GM19395 (cell line): ENCODE measurements around the gene KDM2B.

Source experiments
- ATAC-seq: cut with Tn5 transposase; IDR thresholded peaks from one replicate; pipeline ENCODE4 v1.9.1; 2021; ENCODE audit warnings: mild to moderate bottlenecking, moderate library complexity; ENCODE audit not compliant: unreplicated experiment

Gene KDM2B

DNA sequence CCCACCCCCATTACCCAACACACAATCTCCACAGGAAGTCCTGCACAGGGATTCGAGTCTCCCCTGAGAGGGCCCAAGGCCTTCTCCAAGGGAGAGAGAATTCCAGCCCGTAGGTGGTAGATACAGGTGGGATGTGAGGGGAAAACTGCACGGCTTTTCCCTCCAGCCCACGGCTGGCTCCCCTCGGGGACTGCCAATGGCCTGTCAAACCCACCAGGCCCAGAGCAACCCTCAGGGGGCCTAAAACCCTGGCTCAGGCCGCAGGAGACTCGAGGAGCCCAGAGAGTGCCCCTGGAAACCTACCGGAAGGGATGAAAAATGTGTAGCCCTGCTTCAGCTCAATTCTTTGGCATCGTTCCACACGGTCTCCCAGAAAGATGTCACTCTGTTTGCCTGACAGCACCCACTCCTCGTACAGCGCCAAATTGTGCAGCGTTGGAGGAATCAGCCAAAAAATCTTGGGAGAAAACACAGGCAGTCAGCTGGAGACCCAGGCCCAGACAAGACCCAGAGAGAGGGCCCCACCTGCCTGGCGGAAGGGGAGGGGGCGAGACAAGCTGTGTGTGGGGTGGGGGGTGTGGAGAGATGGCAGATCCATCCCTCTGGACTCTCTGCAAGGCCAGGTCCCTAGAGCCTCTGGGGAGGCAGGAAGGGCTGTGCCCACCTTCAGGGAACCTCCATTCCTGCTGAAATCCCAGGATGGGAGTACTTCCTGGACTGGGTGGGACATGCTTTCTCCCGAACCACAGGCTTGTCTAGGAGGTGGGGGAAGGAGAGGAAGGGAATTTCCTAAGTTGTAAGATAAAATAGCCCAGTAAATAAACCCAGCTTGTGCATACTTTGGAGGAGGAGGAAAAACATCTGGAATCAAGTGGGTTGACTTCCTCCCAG is 48.1 kb downstream of the KDM2B start:
- no peak for ATAC-seq

DNA sequence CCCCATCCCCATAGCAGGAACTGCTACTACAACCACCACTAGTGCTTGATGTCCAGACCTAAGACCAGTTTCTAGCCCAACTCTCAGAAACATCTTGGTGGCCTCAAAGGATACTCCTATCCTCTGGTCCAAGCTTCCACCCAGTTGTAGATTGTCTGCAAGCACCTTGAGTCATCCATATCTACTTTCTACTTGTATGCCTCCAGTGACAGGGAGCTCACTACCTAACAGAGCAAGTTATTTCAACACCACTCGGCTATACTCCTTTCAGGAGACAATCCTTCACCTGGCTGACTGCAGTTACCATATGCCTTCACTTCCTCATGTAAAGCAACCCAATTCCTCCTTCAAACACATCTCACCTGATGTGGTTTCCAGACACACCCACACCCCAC is 49.5 kb downstream of the KDM2B start:
- ATAC-seq, result no peak

DNA sequence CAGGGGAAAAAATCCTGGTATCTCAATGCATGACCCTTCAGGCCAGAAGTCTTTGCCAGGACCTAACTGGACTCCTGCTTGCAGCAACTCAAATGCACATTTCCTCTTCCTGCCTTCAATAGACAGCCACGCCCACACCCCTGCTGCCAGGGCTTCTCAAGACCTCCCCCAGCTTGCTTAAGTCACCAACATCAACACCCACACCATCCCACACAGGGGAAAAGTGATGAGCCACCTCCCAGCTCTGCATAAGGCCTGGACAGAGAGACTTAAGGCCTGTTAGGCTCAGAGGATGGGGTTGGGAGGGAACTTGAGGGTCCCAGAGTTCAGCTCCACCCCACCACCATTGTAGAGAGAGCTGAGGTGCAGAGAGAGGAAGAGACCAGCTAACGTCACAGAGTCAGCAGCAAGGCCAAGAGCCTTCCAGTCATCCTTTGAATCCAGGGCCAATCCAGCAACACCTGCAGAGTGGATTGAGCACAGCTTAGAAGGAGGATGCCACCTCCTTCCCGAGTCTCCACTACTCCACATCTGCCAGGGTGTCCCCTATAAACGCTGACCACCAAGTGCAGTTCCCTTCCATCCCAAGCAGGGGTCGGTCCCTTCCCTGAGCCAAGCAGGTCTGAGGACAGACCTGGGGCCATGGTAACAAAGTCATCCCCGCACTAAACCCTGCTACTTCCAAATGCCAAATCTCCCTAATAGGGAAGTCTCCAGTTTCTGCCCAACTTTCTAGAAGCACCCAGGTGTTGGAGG is 50.0 kb downstream of the KDM2B start:
- peak; percentile 52 for ATAC-seq

DNA sequence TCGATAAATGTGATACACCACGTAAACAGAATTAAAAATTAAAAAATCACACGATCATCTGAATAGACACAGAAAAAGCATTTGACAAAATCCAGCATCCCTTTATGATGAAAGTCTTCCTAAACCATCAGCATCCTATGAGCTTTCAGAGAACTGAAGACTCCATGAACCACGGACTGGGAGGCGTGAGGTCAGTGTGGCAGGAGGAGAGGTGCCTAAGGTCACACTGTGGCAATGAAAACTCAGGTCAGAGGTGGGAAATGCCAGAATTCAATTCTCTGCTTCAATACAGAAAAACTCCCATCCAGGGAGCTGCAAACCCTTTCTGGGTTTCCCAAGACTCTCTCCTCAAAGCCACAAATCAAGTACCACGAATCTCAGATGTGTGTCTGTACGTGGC is 51.6 kb downstream of the KDM2B start:
- no peak for ATAC-seq

DNA sequence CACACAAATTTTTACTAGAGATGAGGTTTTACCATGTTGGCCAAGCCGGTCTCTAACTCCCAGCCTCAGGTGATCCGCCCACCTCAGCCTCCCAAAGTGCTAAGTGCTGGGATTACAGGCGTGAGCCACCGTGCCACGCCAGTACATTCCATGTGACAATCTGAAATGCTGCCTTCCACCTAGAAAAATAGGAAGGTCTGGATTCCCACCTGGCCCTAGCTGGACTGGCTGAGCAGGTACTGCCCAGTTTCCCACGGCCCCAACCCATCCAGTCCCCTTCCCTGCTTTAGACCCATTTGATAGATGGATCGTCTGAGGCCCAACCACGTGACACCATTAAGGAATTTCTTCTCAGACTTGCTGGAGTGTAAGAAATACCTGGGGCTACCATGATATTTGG is 55.4 kb downstream of the KDM2B start:
- ATAC-seq, result no peak

DNA sequence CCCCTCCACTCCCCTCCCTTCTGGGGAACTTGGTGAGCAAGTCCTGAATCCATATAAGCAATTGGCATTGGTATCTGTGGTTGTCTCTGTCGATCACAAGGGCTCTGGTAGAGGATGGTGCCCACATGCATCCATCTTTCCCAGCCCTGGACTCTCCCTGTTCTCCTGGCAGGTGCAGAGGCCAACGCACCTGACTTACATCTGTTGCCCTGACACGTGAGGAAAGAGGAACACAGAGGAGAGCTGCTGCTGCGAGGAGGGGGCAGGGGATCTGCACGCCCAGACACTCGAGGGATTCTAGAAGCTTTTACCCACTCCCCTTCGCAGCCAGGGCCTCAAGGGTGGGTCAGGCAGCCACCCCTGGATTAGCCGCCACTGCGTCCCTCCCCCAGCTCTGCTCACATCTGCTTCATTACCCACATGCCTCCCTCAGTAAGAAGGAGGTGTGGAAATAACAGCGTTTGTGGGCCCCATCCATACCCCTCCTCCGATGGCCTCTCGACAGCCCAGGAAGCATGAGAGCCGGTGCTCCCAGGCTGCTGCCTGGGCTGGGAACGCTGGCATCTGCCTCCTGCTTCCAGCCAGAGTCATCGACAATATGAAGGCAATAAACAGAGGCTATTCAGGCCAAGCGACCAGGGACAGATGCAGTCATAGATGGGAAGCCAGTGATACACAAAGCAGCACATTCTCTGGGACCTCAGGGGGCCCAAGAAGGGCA is 56.5 kb downstream of the KDM2B start:
- no peak for ATAC-seq

DNA sequence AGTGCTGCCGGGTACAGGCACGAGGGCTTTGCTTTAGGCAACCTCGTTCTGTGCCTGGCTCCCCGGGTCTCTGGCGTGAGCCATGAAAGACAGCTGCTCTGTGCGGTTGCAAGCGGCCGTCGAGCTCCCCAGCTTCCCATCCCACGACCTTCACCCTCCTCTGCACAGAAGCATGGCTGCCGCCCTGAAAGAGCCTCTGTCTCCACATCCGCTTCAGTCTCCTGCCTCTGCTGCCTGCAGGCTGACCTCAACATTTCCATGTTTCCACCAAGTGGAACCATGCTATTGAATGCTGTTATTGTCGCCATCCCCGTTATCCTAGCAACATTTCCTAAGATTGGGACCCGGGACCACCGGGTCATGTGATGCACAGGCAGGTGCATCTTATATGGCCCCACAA is 57.1 kb downstream of the KDM2B start:
- peak; percentile 61 for ATAC-seq

DNA sequence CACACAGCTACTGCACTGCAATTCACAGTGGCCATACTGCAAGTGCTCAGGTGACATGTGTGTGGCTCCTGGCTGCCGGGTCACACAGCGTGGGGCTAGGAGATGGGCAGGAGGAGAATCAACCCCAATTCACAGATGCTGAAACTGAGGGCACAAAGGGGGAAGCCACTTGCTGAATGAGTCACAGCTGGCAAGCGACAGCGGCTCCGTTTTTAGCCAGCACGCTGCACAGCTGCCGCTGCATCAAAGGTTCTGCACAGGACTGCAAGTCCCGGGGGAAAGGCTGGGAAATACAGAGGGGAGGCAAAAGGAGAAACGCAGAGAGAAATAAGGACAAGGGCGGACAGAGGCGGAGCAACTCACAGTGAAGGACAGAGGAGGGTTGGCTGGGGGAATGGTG is 57.9 kb downstream of the KDM2B start:
- peak; percentile 52 for ATAC-seq

DNA sequence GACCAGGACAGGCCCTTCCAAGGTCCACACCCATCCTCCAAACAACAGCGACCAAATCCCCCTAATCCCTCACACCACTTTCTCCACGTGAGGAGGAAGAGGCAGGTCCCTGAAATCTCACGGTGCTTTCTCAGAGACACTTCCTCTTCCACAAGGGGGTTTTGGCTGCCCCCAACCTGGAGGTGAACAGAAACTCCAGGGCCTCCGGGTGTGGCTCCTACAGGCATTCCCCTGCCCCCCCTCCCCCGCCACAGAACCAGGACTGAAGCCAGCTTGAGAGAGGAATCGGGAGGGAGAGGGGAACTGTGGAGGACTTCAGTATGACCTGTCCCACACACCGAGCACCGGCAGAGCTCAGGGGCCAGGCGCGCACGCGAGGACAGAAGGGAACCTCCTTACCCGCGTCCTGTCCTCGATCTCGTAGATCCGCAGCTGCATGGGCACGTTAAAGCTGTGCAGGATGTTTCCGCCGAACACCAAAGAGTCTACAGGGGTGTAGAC is 60.2 kb downstream of the KDM2B start:
- ATAC-seq, result no peak

DNA sequence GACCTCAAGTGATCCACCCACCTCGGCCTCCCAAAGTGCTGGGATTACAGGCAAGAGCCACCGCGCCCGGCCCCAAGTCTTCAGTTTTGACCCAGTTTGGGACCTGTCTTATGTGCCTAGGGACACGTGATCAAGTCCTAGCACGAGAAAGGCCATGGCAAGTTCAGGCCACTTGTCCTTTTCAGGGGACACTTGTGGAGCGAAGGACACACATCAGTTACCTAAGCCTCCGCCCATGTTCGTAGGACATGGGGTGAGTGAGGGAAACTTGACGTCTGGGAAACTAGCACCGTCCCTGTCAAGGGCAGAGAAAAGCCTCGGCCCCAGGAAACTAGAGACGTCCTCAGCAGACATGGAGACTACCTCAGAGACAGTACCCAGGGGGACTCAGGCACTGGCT is 60.7 kb downstream of the KDM2B start:
- no peak for ATAC-seq

DNA sequence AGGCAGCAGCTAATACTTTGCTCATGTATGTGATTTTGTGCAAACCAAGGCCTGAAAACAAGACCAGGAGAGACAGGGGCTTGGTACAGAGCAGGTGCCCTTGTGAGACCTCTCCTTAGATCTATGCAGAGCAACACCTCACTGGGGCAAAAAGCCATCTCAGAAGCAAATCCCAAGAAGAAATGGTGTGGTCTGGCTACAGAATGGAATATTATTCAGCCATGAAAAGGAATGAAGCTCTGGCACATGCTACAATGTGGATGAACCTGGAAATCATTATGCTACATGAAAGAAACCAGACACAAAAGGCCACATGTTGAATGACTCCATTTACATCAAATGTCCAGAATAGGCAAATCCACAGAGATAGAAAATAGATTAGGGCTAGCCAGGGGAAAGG is 61.6 kb downstream of the KDM2B start:
- no peak for ATAC-seq

DNA sequence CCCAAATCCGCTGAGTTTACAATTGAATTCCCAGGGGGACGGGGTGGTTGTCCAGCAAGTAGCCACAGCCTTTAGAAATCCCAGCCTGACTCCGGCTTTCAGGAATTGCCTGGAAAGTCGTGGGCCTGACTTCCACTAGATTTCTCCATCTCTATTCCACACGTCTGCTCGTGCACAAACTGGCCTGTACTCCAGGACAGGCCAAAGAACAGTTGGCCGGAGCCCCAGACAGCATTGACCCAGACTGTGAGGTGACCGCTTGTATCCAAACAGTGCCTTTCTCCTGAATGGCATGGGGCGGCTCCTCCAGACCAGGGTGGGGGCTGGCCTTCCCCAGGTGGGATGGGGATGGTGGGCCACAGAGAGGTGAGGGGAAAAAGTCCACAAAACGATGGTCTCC is 62.2 kb downstream of the KDM2B start:
- no peak for ATAC-seq

DNA sequence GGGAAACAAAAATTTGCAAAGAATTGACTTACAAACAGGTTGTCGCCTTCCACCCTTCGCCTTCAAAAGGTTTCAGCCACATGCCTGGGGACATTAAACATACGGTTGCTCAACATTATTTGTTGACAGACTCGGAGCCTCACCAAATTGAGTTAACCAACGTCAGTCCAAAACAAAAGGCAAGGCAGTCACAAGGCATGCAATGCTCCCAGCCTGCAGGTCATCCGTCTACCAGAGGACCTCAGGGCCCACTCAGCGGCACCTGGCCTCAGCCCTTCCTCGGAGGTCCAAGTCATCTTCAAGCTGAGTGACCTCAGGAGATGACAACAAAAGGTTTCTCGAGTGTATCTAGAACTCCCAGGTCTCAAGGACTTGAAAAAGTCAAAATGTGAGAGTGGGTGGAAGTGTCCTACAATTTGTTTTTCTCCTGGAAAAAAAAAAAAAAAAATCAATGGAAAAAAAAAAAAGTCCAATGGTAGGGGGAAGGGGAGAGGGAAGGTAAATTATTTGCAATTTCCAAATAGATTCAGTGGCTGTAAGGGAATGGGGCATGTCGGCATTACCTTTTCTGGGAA is 64.3 kb downstream of the KDM2B start:
- no peak for ATAC-seq

DNA sequence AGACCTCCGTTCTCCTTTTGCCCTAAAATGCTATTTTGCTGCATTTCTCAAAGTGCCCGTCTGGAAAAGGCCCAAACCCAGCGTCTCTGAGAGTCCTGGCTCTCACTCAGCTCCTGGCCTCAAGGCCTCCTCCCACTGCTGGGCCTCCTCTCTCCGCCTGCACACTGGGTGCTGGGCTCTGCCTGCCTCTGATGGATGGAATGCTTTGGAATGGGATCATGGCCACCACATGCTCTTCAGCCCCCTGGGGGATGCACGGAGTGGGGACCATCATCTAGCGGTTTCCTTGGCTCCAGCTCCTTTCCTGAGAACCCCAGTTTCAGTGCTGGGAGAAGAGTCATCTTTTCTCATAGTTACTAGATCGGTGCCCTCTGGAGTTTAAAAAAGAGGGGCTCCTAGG is 65.2 kb downstream of the KDM2B start:
- no peak for ATAC-seq

DNA sequence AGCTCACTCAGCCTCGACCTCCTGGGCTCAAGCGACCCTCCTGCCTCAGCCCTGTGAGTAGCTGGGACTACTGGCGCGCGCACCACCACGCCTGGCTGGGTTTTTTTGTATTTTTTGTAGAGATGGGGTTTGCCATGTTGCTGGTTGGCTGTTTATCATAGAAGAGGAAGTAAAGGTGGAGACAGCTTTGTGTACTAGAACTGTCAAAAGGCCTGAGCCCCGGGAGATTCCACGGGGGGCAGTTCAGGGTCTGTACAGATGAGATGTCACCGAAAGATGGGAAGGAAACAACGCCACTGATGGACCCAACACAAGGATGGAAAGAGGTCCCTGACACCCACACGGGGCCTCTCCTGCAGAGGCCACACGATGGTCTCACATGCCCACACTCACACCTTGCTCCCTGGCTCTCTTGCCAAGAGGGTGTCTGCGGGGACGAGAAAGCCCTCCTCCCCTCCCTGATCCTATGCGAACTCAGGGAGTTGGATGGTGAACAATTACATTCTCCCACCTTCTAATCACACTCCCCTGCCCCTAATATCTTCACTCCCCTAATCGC is 66.6 kb downstream of the KDM2B start:
- peak; percentile 45 for ATAC-seq

DNA sequence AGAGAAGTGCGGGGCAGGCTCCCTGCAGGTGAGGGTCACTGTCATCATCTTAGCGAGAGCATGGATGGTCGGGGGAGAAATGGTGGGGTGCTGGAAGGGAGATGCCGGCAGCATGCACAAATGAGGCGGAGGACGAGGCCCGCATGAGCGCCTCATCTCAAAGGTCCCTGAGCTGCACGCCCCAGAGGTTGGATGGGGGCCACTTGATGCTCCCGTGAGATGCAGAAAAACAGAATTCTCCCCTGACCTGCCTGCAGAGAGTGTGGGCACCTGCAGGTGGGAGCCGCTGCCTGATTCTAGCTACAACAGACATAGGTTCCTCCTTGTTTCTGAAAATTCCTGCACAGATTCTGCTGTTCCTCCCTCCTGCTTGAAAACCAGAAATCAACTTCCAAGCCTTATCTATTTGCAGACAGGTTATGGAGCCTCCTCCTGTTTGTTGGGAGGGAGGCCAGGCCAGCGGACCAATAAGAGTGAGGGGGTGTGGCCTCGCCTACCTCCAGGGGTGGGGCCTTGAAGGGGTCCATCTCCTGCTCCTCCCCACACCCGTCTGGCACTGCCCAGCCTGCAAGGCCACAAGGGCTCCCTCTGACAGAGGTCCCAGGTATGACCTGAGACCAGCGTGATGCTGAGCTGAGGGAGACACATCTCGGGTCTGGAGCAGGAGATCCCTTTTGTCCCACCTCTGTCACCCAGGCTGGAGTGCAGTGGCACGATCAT is 67.2 kb downstream of the KDM2B start:
- peak; percentile 71 for ATAC-seq

DNA sequence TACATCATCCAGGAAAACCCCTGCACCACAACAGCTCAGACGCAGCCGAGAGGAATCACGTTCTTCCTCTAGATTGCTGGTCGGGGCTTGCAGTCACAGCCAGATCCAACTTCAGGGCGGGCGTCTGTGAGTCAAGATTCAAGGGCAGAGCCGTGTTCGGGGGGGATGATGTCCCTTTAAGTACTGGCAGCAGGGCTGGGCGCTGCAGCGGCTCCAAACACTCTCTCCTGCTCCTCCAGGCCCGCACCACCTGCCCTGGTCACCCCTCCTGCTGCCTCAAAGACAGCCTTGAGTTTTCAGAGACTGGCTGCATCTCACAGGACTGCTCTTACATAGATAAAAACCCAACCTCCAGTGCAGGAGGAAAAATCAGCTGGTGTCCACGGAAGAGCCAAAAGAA is 68.3 kb downstream of the KDM2B start:
- ATAC-seq, result no peak

DNA sequence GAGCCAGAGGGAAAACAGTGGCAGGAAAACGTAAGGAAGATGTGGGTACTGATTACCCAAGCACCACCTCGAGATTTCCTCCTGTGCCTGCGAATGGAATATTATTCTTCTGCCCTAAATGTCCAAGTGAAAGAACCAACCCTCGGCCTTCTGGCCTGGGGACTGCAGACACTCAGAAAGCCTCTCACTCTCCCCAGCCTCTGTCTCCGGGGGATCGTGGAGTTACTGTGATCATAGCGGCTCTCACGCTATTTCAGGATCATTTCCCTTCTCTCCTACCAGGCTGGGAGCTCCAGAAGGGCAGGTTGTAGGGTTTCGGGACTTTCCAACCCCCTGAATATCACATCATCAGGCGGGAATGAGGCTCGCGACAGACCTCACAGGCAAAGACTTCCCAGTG is 68.9 kb downstream of the KDM2B start:
- no peak for ATAC-seq

DNA sequence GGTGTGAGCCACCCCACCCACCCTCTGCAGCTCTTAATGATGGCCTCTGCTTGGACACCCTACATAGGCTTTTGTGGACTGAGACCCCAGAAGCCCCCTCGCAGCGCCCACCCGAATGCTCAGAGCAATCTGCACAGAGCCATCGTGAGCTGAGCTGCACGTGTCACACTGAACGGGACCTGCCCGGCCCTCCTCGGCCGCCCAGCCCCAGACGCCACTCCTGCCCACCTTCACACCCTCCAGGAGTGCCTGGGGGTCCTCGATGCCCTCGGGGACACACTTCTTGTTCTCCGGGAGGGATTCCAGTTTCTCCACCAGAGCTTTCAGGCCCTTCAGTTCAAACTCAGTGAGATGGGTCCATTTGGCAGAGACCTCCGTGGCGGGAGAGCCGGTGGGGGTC is 71.5 kb downstream of the KDM2B start:
- ATAC-seq, result no peak

DNA sequence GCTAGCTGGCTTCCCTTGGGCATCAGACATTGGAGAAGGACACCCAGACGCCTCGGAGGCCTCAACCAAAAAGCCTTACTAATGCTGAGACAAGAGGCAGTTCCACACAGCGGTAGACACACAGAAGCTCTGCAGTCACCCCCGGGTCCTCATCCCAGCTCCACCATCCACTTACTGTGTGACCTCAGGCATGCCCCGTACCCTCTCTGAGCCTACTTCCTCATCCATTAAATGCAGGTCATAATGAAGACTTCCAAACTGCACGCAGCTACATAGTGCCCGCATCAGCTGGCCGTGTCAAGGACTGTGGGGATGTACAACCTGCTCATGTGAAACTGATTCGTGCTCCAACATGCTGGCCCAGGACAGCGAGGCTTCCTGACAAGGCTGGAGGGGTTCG is 72.3 kb downstream of the KDM2B start:
- ATAC-seq, result no peak
